ENCODE data around the gene ZNF629.
A peak's percentile ranks its signal among the peaks of the same experiment; 100 is the strongest.

Gene ZNF629

GRCh38 chr16:30766206-30766932, 20.6 kb downstream of the ZNF629 start:
- DNase-seq, result no peak

- DNase-seq, result no peak
Observed at GRCh38 chr16:30764816-30765465, 22.1 kb downstream of the ZNF629 start.

- DNase-seq, result no peak
Observed at GRCh38 chr16:30764086-30764485, 22.9 kb downstream of the ZNF629 start.

DNA sequence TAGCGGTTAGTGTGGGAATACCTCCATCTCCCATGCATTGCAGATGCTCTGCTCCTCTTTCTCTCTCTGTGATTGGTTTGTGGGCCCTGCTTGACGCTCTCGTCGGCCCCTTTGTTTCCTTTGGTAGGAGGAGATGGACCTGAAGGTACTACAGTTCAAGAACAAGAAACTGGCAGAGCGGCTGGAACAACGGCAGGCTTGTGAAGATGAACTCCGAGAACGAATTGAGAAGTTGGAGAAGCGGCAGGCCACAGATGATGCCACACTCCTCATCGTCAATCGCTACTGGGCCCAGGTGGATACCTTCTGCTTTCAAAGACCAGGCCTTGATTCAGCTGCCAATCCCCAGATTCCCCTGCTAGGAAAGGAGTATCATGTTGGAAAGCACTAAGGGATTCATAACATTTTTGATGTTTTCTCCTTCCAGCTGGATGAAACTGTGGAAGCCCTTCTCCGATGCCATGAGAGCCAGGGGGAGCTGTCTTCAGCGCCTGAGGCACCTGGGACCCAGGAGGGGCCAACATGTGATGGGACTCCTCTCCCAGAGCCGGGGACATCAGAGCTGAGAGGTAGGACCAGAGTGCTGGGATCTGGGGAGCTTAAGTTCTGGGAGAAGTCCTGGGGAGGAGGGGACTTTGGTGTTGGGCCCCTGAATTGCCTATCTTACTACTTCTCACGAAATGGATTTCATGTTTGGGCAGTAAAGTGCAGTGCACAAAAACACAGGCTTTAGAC, 23.8 kb downstream of the ZNF629 start:
- no peak for DNase-seq

GRCh38 chr16:30761928-30762902, 24.8 kb downstream of the ZNF629 start, which contains the start of the genes CFAP119 and RNF40:
Gene CFAP119, minus strand, starts transcription at chr16:30762062. Its CDS starts 314 bp downstream, at chr16:30761748.
Gene RNF40, plus strand, starts transcription at chr16:30762322. Its CDS starts 224 bp downstream, at chr16:30762546.
- peak; percentile 95 to 97 for DNase-seq

DNA sequence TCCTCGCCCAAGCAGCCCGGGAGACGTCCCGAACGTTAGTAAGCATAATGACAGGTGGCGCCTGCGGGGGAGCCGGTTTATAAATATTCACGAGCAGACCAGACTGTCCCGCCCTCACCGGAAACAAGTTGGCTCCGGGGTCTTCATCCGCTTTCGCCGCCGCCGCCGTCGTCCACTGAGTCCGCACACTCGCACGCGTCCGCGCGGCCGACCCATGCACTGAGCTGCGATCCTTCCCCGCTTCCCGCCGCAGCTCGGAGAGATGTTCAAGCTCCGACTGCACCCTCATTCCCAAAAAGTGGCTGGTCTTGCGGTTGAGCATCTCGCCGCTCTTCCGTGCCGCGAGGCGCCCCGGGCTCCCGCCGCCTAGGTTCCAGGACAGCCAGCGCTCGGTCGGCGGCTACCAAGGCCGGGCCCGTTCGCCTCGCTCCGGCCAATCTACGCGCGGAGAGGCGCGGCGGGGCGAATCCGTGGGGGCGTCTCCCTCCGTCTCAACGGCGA, 25.5 kb downstream of the ZNF629 start:
- no peak for DNase-seq

DNA sequence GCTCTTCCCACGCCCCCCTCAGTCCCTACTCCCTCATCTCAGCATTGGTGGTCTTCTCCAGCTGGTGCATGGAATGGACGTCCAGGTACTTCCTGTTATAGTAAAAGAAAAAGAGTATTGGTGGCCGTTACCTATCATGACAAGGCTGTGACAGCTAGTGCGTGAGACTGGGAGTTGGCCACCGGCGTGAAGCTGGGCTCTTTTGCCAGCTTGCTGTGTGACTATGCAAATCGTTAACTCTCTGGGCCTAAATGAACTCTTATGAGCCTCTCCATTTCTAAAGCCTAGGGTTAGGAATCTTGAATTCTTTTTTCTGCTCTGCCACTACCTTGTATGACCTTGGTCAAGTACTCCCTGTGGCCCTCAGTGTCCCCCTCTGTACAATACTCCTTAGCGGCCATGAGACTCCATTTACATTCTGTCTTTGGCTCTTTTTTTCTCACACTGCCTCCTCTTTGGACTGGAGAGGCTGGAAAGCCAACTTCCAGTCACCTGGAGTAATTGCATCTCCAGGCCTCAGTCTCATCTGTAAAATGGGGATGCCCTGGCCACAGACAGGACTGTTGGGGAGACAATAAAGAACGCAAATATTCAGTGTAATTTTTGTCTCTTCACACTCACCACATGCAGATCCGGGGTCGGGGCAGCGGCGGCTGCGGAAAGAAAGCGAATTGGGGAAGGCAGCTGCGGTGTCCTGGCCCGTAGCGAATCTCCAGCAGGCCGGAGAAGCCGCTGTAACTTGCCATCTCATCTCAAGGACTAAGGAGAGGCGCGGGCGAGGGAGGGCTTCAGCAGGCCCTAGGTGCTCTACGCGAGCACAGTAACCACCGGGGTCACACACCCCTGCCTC, 26.2 kb downstream of the ZNF629 start:
- no peak for DNase-seq

DNA sequence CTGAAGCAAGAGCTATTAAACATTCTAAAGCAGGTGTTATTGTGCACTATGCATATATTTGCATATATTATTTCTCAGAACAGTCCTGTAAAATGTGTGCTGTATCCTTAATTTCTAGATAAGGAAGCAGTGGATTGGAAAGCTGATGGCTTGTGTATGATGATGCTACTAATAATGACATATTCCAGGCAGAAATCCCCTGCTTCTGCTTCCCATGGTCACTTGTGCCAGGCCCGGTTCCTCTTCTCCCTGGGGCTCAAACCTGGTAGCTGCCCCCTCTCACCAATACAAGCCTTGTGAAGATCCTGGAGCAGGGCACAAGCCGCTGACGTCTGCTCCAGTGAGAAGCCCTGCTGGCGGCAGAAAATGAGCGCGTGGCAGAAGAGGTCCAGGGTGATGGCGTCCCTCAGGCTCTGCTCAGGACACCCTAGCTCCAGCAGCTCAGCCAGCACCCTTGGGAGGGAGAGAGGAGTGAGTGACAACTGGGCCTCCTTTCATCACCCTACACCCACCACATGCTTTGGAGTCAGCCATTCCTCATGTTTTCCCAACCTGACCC, 26.9 kb downstream of the ZNF629 start:
- DNase-seq, result no peak

DNA sequence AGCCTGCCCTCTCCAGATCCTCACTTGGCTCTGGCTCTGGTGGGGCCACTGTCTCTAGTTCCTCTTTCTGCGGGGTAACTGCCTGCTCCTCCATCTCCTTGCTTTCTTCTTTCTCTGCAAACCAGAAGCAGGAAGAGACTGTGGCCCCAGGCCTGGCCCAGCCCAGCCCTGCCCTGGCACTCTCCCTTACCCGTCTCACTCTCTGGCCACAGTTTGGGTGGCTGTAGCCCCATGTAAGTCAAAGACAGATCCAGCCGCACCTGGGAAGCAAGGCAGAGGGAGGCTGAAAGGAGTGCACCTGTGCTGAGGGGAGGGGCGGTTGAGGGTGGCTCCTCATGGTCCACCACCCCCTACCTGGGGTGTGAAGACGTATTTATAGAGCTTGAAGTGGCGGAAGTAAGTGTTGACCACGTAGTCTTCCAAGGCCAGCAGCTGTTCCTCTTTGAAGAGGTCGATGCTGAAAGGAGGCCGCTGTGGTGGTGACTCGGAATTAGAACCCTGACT, 28.0 kb downstream of the ZNF629 start:
- peak in 1 of 2 donors; percentile 8 for DNase-seq

GRCh38 chr16:30757316-30757715, 29.7 kb downstream of the ZNF629 start:
- DNase-seq, result no peak

DNA sequence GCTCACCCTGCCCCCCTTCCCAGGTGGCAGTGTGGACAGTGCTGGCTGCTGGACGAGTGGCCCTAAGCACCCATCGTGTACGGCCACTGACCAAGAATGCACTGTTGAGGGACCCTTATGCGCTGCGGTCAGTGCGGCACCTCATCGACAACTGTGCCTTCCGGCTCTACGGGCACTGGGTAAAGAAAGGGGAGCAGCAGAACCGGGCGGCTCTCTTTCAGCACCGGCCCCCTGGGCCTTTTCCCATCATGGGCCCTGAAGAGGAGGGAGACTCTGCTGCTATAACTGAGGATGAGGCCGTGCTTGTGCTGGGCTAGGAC, 30.3 kb downstream of the ZNF629 start:
- no peak for DNase-seq

DNA sequence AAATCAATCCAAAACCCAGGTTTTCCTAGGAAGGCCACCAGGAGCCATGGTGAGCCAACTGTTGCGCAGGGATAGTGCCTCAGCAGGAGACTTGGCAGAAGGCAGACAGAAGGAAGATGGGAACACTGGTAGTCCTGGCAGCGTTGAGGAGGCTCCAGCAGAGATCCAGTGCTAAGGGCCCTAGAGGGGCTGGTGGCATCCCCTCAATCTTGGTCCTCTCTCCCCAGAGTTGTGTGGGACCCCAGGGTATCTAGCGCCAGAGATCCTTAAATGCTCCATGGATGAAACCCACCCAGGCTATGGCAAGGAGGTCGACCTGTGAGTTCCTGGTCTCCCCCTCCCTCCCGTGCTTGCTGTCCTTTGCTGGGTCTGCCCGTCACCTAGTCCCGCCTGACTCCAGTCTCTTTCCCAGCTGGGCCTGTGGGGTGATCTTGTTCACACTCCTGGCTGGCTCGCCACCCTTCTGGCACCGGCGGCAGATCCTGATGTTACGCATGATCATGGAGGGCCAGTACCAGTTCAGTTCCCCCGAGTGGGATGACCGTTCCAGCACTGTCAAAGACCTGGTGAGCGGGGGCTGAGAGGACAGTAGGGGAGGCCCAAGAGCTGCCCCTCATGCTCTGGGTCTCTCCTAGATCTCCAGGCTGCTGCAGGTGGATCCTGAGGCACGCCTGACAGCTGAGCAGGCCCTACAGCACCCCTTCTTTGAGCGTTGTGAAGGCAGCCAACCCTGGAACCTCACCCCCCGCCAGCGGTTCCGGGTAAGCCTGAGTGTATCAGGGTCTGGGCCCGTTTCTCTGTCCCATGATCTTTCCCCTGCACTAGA, 30.8 kb downstream of the ZNF629 start:
- no peak for DNase-seq

DNA sequence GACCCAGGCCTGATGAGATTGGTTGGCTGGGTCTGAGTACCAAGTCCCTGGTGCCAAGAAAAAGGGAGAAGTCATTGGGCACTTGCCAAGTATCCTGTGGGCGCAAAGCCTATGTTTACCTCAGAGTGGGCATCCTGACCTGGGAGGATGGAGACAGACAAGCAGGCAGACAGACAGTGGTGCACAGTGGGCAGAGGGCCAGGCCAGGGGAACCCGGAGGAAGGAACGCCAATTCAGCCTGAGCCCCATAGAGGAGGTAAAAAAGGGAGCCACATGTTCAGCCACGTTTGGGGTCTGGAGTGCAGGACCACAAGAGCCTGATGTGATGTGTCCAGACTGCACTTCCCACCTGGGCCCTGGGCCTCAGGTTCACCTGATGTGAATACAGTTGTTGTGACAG, 33.4 kb downstream of the ZNF629 start:
- DNase-seq, result no peak

DNA sequence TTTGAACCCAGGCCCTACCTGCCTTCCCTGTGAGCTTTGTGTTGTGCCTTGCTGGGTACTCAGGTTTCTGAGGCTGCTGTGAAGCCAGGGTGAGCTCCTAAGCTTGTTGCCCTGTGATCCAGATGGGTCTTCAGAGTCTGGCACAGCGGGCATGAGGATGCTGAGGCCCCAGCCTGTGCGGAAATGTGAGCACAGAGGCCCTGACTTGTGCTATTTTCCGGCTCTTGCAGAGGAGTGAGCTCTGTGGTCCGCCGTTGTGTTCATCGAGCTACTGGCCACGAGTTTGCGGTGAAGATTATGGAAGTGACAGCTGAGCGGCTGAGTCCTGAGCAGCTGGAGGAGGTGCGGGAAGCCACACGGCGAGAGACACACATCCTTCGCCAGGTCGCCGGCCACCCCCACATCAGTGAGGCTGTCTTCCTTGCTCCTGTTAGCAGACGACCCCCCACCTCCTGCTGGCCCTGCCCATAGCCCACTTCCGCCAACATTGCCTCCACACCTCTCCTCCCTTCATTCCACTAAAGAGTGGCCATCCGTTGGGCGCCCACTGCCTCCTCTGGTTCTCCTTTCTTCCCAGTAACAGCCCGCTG, 36.0 kb downstream of the ZNF629 start:
- no peak for DNase-seq

DNA sequence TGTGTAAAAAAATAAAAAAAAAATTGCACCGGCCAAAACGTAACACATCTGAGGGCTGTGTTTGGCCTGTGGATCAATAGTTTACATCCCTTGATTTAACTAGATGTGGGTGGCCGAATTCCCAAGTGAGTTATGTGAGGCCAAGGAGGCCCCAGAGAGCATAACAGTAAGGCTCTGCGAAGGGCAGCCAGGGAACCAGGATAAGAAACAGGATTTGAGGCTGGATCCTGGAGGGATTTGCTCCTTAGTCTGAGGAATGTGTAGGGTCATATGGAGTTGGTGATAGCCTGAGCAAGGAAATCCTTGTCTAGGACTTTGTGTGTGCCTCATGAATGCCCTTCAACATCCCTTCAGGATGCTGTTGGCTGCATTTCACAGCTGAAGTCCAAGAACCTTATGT, 36.8 kb downstream of the ZNF629 start:
- no peak for DNase-seq

DNA sequence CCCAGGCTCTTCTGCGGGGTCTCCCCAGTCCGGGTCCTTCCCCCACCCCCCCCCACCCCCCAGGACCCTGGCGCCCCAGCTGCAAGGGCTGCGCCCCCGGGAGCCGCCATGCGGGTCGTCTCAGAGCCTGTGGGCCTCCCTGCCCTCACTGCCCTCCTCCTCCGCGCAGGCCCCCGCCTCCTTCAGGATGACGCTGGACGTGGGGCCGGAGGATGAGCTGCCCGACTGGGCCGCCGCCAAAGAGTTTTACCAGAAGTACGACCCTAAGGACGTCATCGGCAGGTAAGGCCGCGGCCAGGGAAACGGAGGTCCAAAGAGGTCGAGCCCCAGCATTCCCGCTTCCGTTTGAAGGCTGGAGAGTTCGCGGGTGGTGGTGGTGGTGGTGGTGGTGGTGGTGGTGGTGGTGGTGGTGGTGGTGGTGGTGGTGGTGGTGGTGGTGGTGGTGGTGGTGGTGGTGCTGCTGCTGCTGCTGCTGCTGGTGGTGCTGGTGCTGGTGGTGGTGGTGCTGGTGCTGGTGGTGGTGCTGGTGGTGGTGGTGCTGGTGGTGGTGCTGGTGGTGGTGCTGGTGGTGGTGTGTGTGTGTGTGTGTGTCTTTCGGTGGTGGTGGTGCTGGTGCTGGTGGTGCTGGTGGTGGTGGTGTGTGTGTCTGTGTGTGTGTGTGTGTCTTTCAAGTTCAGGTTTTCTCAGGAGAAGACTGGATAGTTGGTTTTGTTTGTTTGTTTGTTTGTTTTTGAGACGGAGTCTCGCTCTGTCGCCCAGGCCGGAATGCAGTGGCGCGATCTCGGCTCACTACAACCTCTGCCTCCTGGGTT, 38.2 kb downstream of the ZNF629 start:
- DNase-seq, result no peak

DNA sequence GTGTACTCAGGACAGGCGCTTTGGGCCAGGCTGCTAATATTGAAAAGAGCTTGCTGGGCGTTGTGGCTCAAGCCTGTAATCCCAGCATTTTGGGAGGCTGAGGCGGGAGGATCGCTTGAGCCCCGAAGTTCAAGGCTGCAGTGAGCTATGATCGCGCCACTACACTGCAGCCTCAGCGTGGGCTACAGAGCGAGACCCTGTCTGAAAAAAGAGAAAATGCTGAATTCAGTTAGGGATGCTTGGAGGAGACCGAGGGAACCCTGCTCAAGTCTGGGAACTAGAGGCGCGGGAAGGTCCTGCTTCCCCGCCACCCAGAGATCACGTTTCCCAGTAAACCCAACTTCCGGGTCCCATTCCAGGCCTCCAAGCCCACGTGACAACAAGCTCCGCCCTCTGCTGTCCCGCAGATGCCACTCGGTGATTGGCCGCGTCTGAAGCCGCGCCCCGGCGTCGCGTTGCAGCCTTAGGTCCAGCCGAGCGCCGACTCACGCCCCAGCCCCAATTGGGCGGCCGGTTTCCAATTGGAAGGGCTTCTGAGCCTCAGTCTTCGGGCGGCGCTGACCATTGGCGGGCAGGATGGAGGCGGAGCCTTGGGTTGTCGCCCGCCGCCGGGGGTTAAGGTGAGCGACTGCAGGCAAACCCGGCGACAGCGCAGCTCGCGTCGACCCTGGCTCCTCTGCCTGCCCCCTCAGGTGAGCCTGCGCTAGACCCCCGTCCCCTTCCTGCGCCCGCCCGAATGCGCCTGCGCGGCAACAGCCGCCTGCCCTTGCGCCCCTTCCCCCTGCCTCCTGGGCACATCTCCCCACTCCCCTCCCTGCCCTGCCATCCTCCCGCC, 39.0 kb downstream of the ZNF629 start, which contains the start of gene PHKG2:
PHKG2 (plus strand) TSS at position 627 of the 835 bp plus-strand sequence. CDS start 396 bp downstream, outside the sequence.
- peak; percentile 98 to 99 for DNase-seq

Measured in hippocampal formation (tissue), 2 donors.